Large intestine (tissue), 3 donors: Measurements from ENCODE around the gene MRPS15. TPM values are rescaled to one million over a fixed set of nuclear protein-coding genes. Genes with fewer than 3 reads are reported as not detected.
"Not testable (repeated sequence)": the region's sequence is repeated elsewhere in the genome, so short reads cannot be mapped to it uniquely, and the experiment has no call there.

Experiments
- DNase-seq, 2 donors: peaks; one replicate each; pipeline versions ENCODE4 v3.0.0 to v3.0.0-alpha.2; 2013
- H3K27ac ChIP-seq: one replicate; pipeline ENCODE4 v1.5.1; 2013; ENCODE audit warnings: low read length
- H3K27me3 ChIP-seq: 2 replicates; pipeline ENCODE4 v1.6.1; 2013; ENCODE audit warnings: low read length; ENCODE audit not compliant: control insufficient read depth, insufficient read depth
- H3K36me3 ChIP-seq: 2 replicates; pipeline ENCODE4 v1.6.1; 2013; ENCODE audit warnings: low read length; ENCODE audit not compliant: control insufficient read depth, insufficient read depth
- H3K4me1 ChIP-seq: one replicate; pipeline ENCODE4 v1.6.1; 2013; ENCODE audit warnings: low read length; ENCODE audit not compliant: control insufficient read depth, insufficient read depth
- H3K4me3 ChIP-seq: one replicate; pipeline ENCODE4 v1.5.1; 2013; ENCODE audit warnings: low read length
- H3K9me3 ChIP-seq: one replicate; pipeline ENCODE4 v1.6.1; 2013; ENCODE audit warnings: mild to moderate bottlenecking, low read depth, low read length, moderate library complexity; ENCODE audit not compliant: control insufficient read depth
- whole genome bisulfite sequencing: methylation state at CpG from one replicate; pipeline ENCODE4 v1.1.5; 2013; ENCODE audit warnings: low lambda C conversion rate; ENCODE audit not compliant: insufficient coverage; 5-methylcytosine and 5-hydroxymethylcytosine counted together
- polyA plus RNA-seq: library from polyadenylated mRNA; unstranded; fragments of 120-200 nt; gene quantifications from one replicate; pipeline ENCODE4 v1.2.1, GENCODE V29; 2013

MRPS15 gene
- polyA plus RNA-seq, 1 donor = 67.2 TPM

GRCh38 chr1:36503159-36503558, 39.0 kb upstream of the MRPS15 start:
- Histone ChIP-seq H3K36me3 (no peaks in the 10 kb centered on the region), H3K27ac (no peak overlapping the region), H3K27me3 (no peaks in the 10 kb centered on the region), H3K4me1 (no peaks in the 10 kb centered on the region), H3K4me3 (no peak overlapping the region), H3K9me3 (no peaks in the 10 kb centered on the region)
- DNase-seq = no peak
- WGBS = 56% methylated on average over 1 of the region's 1 CpG

- Histone ChIP-seq H3K4me3 (no peak overlapping the region), H3K4me1 (no peaks in the 10 kb centered on the region), H3K9me3 (no peaks in the 10 kb centered on the region), H3K27me3 (no peaks in the 10 kb centered on the region), H3K36me3 (no peaks in the 10 kb centered on the region), H3K27ac (no peak overlapping the region)
- no CpG with 5 or more reads among the region's 2 CpGs for WGBS
- no peak for DNase-seq
Observed at GRCh38 chr1:36502616-36503015, 38.4 kb upstream of the MRPS15 start.

- WGBS = 100% methylated on average over 1 of the region's 4 CpGs
- H3K4me3 ChIP-seq, H3K4me1 ChIP-seq: not testable (repeated sequence)
Observed at GRCh38 chr1:36501911-36502310, 37.7 kb upstream of the MRPS15 start.

GRCh38 chr1:36497207-36497606, 33.0 kb upstream of the MRPS15 start:
- Histone ChIP-seq H3K27ac (no peak overlapping the region), H3K9me3 (no peaks in the 10 kb centered on the region), H3K4me1 (no peaks in the 10 kb centered on the region), H3K36me3 (no peaks in the 10 kb centered on the region), H3K4me3 (no peak overlapping the region), H3K27me3 (no peaks in the 10 kb centered on the region)
- no peak for DNase-seq
- WGBS = 100% methylated on average over 1 of the region's 2 CpGs

More at GRCh38 chr1:36501911-36502310, 37.7 kb upstream of the MRPS15 start:
- H3K36me3 ChIP-seq, DNase-seq, H3K27ac ChIP-seq, H3K27me3 ChIP-seq, H3K9me3 ChIP-seq: not testable (repeated sequence)

- DNase-seq = no peak
- 100% methylated on average over 1 of the region's 5 CpGs for WGBS
- no peaks in the 10 kb centered on the region for H3K27me3 ChIP-seq
- no peaks in the 10 kb centered on the region for H3K9me3 ChIP-seq
- no peaks in the 10 kb centered on the region for H3K4me1 ChIP-seq
- no peak overlapping the region for H3K27ac ChIP-seq
- H3K4me3 ChIP-seq = no peak overlapping the region
- no peaks in the 10 kb centered on the region for H3K36me3 ChIP-seq
Observed at GRCh38 chr1:36494971-36495370, 30.8 kb upstream of the MRPS15 start.

GRCh38 chr1:36493524-36493923, 29.3 kb upstream of the MRPS15 start:
- peaks cover 3% of the 10 kb centered on the region for H3K4me1 ChIP-seq
- no peak for DNase-seq
- H3K36me3 ChIP-seq = no peaks in the 10 kb centered on the region
- no peaks in the 10 kb centered on the region for H3K27me3 ChIP-seq
- WGBS = 87% methylated on average over 6 of the region's 9 CpGs
- H3K27ac ChIP-seq = no peak overlapping the region
- no peaks in the 10 kb centered on the region for H3K9me3 ChIP-seq
- H3K4me3 ChIP-seq = no peak overlapping the region

- no peak overlapping the region for H3K4me3 ChIP-seq
- H3K36me3 ChIP-seq = no peaks in the 10 kb centered on the region
- peaks cover 12% of the 10 kb centered on the region for H3K4me1 ChIP-seq
- no peak overlapping the region for H3K27ac ChIP-seq
- H3K9me3 ChIP-seq = no peaks in the 10 kb centered on the region
- no peaks in the 10 kb centered on the region for H3K27me3 ChIP-seq
- DNase-seq = no peak
- WGBS = 80% methylated on average over 1 of the region's 9 CpGs
Observed at GRCh38 chr1:36492491-36492890, 28.3 kb upstream of the MRPS15 start.

GRCh38 chr1:36489258-36490051, 25.3 kb upstream of the MRPS15 start:
- H3K4me1 ChIP-seq = peaks cover 24% of the 10 kb centered on the region
- not testable (repeated sequence) for H3K9me3 ChIP-seq, H3K27ac ChIP-seq, DNase-seq, H3K27me3 ChIP-seq, H3K4me3 ChIP-seq, H3K36me3 ChIP-seq
- no CpG with 5 or more reads among the region's 10 CpGs for WGBS

GRCh38 chr1:36487906-36488305, 23.7 kb upstream of the MRPS15 start:
- Histone ChIP-seq H3K27me3 (no peaks in the 10 kb centered on the region), H3K4me3 (no peak overlapping the region), H3K4me1 (peaks cover 24% of the 10 kb centered on the region), H3K27ac (peak overlapping the region; percentile 84), H3K36me3 (no peaks in the 10 kb centered on the region), H3K9me3 (no peaks in the 10 kb centered on the region)
- no peak for DNase-seq
- WGBS = no CpG with 5 or more reads among the region's 3 CpGs

GRCh38 chr1:36487336-36487725, 23.1 kb upstream of the MRPS15 start:
- H3K36me3 ChIP-seq, H3K9me3 ChIP-seq, H3K27me3 ChIP-seq, DNase-seq, H3K4me3 ChIP-seq: not testable (repeated sequence)
- Histone ChIP-seq H3K4me1 (peaks cover 24% of the 10 kb centered on the region), H3K27ac (peak overlapping the region; percentile 84)
- no CpG with 5 or more reads among the region's 9 CpGs for WGBS
